ENCODE measurements around the gene NODAL. TPM values are rescaled to one million over a fixed set of nuclear protein-coding genes. Genes with fewer than 3 reads are reported as not detected.

Gene NODAL
- total RNA-seq, 1 experiment from 2014 or later = not detected

- Histone ChIP-seq H3K79me2 (ENCODE audit: low read depth) (no peaks in the 10 kb centered on the region), H2AFZ (no peak overlapping the region), H3K4me2 (no peak overlapping the region), H3K36me3 (ENCODE audit: low read depth) (peaks cover 51% of the 10 kb centered on the region), H3K27me3 (ENCODE audit: insufficient read depth, low read depth) (no peaks in the 10 kb centered on the region), H3K9me3 (ENCODE audit: insufficient read depth, low read depth) (no peaks in the 10 kb centered on the region), H3F3A (ENCODE audit: insufficient read depth, low read depth) (no peaks in the 10 kb centered on the region; the same call in 1 of the 2 replicates), H4K20me1 (ENCODE audit: insufficient read depth) (peaks cover 18% of the 10 kb centered on the region), H3K4me3 (no peak overlapping the region), H3K9me2 (ENCODE audit: insufficient read depth) (no peaks in the 10 kb centered on the region), H3K4me1 (replicated peaks; ENCODE audit: insufficient read depth) (no peaks in the 10 kb centered on the region), H3K27ac (no peak overlapping the region)
- no peak for DNase-seq
- TF ChIP-seq EZH2 (IDR thresholded peaks at IDR 0.05; ENCODE audit: low read depth) = no peak
- TF ChIP-seq CTCF (conservative IDR thresholded peaks at IDR 0.05) = no peak
- CTCF ChIA-PET = no interaction called here
- BruUV-seq (replicated peaks) = no TSS peak
- POLR2A ChIA-PET (ENCODE audit: unreplicated experiment) = interaction anchor here (0.7 kb wide), 1 partner anchor 19 kb away, joined by 4 read pairs; no protein-coding TSS in a partner anchor
- intact Hi-C loops (cut with micrococcal nuclease; ENCODE audit: unreplicated experiment) = no loop called here
Observed at GRCh38 chr10:70426823-70427222, 14.7 kb downstream of the NODAL start.

- peaks cover 18% of the 10 kb centered on the region for H4K20me1 ChIP-seq (ENCODE audit: insufficient read depth)
Observed at GRCh38 chr10:70425096-70425495, 16.4 kb downstream of the NODAL start.

GRCh38 chr10:70424320-70424719 is 17.2 kb downstream of the NODAL start:
- H3K9me2 ChIP-seq (ENCODE audit: insufficient read depth) = no peaks in the 10 kb centered on the region
- H3K4me3 ChIP-seq = no peak overlapping the region
- H3F3A ChIP-seq (ENCODE audit: insufficient read depth, low read depth) = no peaks in the 10 kb centered on the region; the same call in 1 of the 2 replicates
- no peak for DNase-seq
- intact Hi-C loops (cut with micrococcal nuclease; ENCODE audit: unreplicated experiment) = no loop called here
- POLR2A ChIA-PET (ENCODE audit: unreplicated experiment) = no interaction called here
- no peaks in the 10 kb centered on the region for H3K9me3 ChIP-seq (ENCODE audit: insufficient read depth, low read depth)
- H3K27me3 ChIP-seq (ENCODE audit: insufficient read depth, low read depth) = no peaks in the 10 kb centered on the region
- peaks cover 58% of the 10 kb centered on the region for H3K36me3 ChIP-seq (ENCODE audit: low read depth)
- H4K20me1 ChIP-seq (ENCODE audit: insufficient read depth) = peaks cover 18% of the 10 kb centered on the region
- no peak overlapping the region for H2AFZ ChIP-seq
- CTCF ChIA-PET = no interaction called here
- H3K79me2 ChIP-seq (ENCODE audit: low read depth) = no peaks in the 10 kb centered on the region
- BruUV-seq (replicated peaks) = no TSS peak
- no peak overlapping the region for H3K27ac ChIP-seq
- TF ChIP-seq CTCF (conservative IDR thresholded peaks at IDR 0.05) = no peak
- TF ChIP-seq EZH2 (IDR thresholded peaks at IDR 0.05; ENCODE audit: low read depth) = no peak
- no peak overlapping the region for H3K4me2 ChIP-seq
- no peaks in the 10 kb centered on the region for H3K4me1 ChIP-seq (replicated peaks; ENCODE audit: insufficient read depth)

More at GRCh38 chr10:70425096-70425495, 16.4 kb downstream of the NODAL start:
- H2AFZ ChIP-seq = no peak overlapping the region
- POLR2A ChIA-PET (ENCODE audit: unreplicated experiment) = no interaction called here
- no peaks in the 10 kb centered on the region for H3K79me2 ChIP-seq (ENCODE audit: low read depth)
- H3K9me3 ChIP-seq (ENCODE audit: insufficient read depth, low read depth) = no peaks in the 10 kb centered on the region
- H3K4me2 ChIP-seq = no peak overlapping the region
- CTCF ChIA-PET = no interaction called here
- H3K4me1 ChIP-seq (replicated peaks; ENCODE audit: insufficient read depth) = no peaks in the 10 kb centered on the region
- TF ChIP-seq EZH2 (IDR thresholded peaks at IDR 0.05; ENCODE audit: low read depth) (no peak), CTCF (conservative IDR thresholded peaks at IDR 0.05) (no peak)
- no TSS peak for BruUV-seq (replicated peaks)
- H3K4me3 ChIP-seq = no peak overlapping the region
- intact Hi-C loops (cut with micrococcal nuclease; ENCODE audit: unreplicated experiment) = no loop called here
- H3K36me3 ChIP-seq (ENCODE audit: low read depth) = peaks cover 61% of the 10 kb centered on the region
- no peaks in the 10 kb centered on the region; the same call in 1 of the 2 replicates for H3F3A ChIP-seq (ENCODE audit: insufficient read depth, low read depth)
- H3K27me3 ChIP-seq (ENCODE audit: insufficient read depth, low read depth) = no peaks in the 10 kb centered on the region
- no peak overlapping the region for H3K27ac ChIP-seq
- no peak for DNase-seq
- H3K9me2 ChIP-seq (ENCODE audit: insufficient read depth) = no peaks in the 10 kb centered on the region
